ENCODE results near the gene SCG5.

- TF ChIP-seq CTCF (IDR thresholded peaks at IDR 0.05) (no peak), POLR2A (IDR thresholded peaks at IDR 0.05) (no peak)
Measured at GRCh38 chr15:32685576-32685975, 44.1 kb downstream of the SCG5 start.

Measured in right lobe of liver (tissue), 4 donors.